ENCODE results near the gene MED13L. TPM values are rescaled to one million over a fixed set of nuclear protein-coding genes. Genes with fewer than 3 reads are reported as not detected.

Gene MED13L
- total RNA-seq, 1 donor from 2014 or later, result 169 TPM

- peak; percentile 90 for DNase-seq
Measured at GRCh38 chr12:116276652-116277466, 634 bp downstream of the MED13L start.

- no peak for DNase-seq
Measured at GRCh38 chr12:116274551-116275375, 2.7 kb downstream of the MED13L start.

GRCh38 chr12:116273813-116274550 is 3.5 kb downstream of the MED13L start:
- no peak for DNase-seq

- no peak for DNase-seq
Measured at GRCh38 chr12:116267948-116268347, 9.5 kb downstream of the MED13L start.

GRCh38 chr12:116266631-116267349 is 10.7 kb downstream of the MED13L start:
- DNase-seq, result no peak

GRCh38 chr12:116266168-116266601 is 11.3 kb downstream of the MED13L start:
- no peak for DNase-seq

GRCh38 chr12:116265351-116266147 is 11.9 kb downstream of the MED13L start:
- DNase-seq, result no peak

- no peak for DNase-seq
Measured at GRCh38 chr12:116264525-116265070, 12.9 kb downstream of the MED13L start.

GRCh38 chr12:116263844-116264243 is 13.6 kb downstream of the MED13L start:
- peak; percentile 43 for DNase-seq

GRCh38 chr12:116263431-116263830 is 14.1 kb downstream of the MED13L start:
- no peak for DNase-seq

GRCh38 chr12:116262741-116263140 is 14.8 kb downstream of the MED13L start:
- DNase-seq, result no peak

- no peak for DNase-seq
Measured at GRCh38 chr12:116261525-116262100, 15.9 kb downstream of the MED13L start.

GRCh38 chr12:116259800-116260577 is 17.5 kb downstream of the MED13L start:
- peak; percentile 26 for DNase-seq

GRCh38 chr12:116257826-116258225 is 19.7 kb downstream of the MED13L start:
- DNase-seq, result no peak

- peak; percentile 24 for DNase-seq
Measured at GRCh38 chr12:116257215-116257614, 20.3 kb downstream of the MED13L start.

- no peak for DNase-seq
Measured at GRCh38 chr12:116249938-116250337, 27.6 kb downstream of the MED13L start.

- DNase-seq, result no peak
Measured at GRCh38 chr12:116248930-116249329, 28.6 kb downstream of the MED13L start.

GRCh38 chr12:116248433-116248832 is 29.1 kb downstream of the MED13L start:
- DNase-seq, result no peak

- DNase-seq, result peak; percentile 56
Measured at GRCh38 chr12:116247377-116247776, 30.1 kb downstream of the MED13L start.

Measured in tongue (tissue), 2 donors.